Cerebellar nuclear complex (tissue), 1 donor: ENCODE measurements around the gene ZNF618.

Experiments
- DNase-seq, 2 experiments: peaks; one replicate each; lab custom pipeline; 2025; lab: John Stamatoyannopoulos, UW

The ZNF618 gene

GRCh38 chr9:114060711-114061110, 184.6 kb downstream of the ZNF618 start:
- DNase-seq, result no peak

GRCh38 chr9:114061292-114061691, 185.2 kb downstream of the ZNF618 start:
- DNase-seq, result no peak

- no peak for DNase-seq
Measured at GRCh38 chr9:114061830-114062474, 185.8 kb downstream of the ZNF618 start.

GRCh38 chr9:114065304-114065703, 189.2 kb downstream of the ZNF618 start:
- DNase-seq, result no peak

- no peak for DNase-seq
Measured at GRCh38 chr9:114069476-114070187, 193.5 kb downstream of the ZNF618 start.

- DNase-seq, result no peak
Measured at GRCh38 chr9:114070188-114071103, 194.3 kb downstream of the ZNF618 start.

GRCh38 chr9:114071197-114071795, 195.2 kb downstream of the ZNF618 start:
- no peak for DNase-seq

GRCh38 chr9:114072184-114073140, 196.4 kb downstream of the ZNF618 start:
- DNase-seq, result peak; percentile 36 to 57

GRCh38 chr9:114075602-114076001, 199.5 kb downstream of the ZNF618 start:
- no peak for DNase-seq

GRCh38 chr9:114076237-114077161, 200.4 kb downstream of the ZNF618 start:
- DNase-seq, result no peak

GRCh38 chr9:114077162-114077837, 201.2 kb downstream of the ZNF618 start:
- no peak for DNase-seq

- no peak for DNase-seq
Measured at GRCh38 chr9:114078021-114078780, 202.1 kb downstream of the ZNF618 start, which contains the start of gene AMBP. AMBP (minus strand) TSS chr9:114078300; CDS start chr9:114078209, 91 bp downstream.

- DNase-seq, result no peak
Measured at GRCh38 chr9:114078781-114079156, 202.7 kb downstream of the ZNF618 start.

- no peak for DNase-seq
Measured at GRCh38 chr9:114080195-114080772, 204.2 kb downstream of the ZNF618 start.

- no peak for DNase-seq
Measured at GRCh38 chr9:114080773-114081440, 204.8 kb downstream of the ZNF618 start.

- DNase-seq, result no peak
Measured at GRCh38 chr9:114081441-114082016, 205.4 kb downstream of the ZNF618 start.
